ENCODE measurements around the gene SLC25A5.

SLC25A5 gene

GRCh38 chrX:119465555-119465954, 2.7 kb upstream of the SLC25A5 start:
- DNase-seq = no peak
- no peak for TF ChIP-seq GATA1 (IDR thresholded peaks at IDR 0.05; ENCODE audit: low read depth, low read length)
- TF ChIP-seq POLR2A (IDR thresholded peaks at IDR 0.05; ENCODE audit: low read length) = no peak

- DNase-seq = no peak
- TF ChIP-seq POLR2A (IDR thresholded peaks at IDR 0.05; ENCODE audit: low read length) = no peak
- TF ChIP-seq GATA1 (IDR thresholded peaks at IDR 0.05; ENCODE audit: low read depth, low read length) = no peak
Measured at GRCh38 chrX:119466970-119467369, 1.3 kb upstream of the SLC25A5 start.

GRCh38 chrX:119467433-119467832, 811 bp upstream of the SLC25A5 start:
- TF ChIP-seq POLR2A (IDR thresholded peaks at IDR 0.05; ENCODE audit: low read length) (no peak), GATA1 (IDR thresholded peaks at IDR 0.05; ENCODE audit: low read depth, low read length) (no peak)
- DNase-seq = no peak

DNA sequence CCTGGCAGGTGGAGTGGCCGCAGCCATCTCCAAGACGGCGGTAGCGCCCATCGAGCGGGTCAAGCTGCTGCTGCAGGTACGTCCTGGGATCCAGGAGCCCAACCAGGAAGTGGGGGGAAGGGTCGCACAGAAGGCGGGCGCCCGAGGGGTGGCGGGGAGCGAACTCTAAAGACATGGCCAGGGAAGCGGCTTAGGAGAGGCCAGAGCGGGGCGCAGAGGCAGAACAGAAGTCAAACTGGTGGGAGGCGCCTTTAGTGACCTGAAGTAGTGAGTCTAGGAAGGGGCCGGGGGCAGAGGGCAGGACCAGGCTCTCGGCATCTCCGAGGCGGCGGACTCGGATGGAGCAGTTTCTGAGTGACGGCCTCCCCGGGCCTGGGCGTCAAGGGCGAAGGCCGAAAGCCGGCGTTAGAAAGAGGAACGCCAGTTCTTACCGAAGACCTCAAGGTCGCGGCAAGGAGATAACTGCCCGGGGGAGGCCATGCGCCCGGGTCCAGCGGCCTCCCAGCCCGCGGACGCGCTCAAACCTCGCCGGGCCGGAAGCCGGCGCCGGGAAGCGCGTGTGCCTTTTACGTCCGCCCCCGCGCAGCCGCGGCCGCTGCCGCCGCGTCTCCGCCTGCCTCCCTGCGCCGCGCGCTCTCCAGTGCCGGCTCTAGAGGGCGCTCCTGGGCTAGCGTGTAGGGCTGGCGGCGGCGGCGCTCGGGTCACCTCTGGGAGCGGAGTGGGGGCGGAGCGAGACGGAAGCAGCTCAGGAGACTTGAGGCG, 488 bp downstream of the SLC25A5 start:
- no peak for TF ChIP-seq GATA1 (IDR thresholded peaks at IDR 0.05; ENCODE audit: low read depth, low read length)
- peak; percentile 59 for TF ChIP-seq POLR2A (IDR thresholded peaks at IDR 0.05; ENCODE audit: low read length)
- DNase-seq = peak; percentile 90 to 94

DNA sequence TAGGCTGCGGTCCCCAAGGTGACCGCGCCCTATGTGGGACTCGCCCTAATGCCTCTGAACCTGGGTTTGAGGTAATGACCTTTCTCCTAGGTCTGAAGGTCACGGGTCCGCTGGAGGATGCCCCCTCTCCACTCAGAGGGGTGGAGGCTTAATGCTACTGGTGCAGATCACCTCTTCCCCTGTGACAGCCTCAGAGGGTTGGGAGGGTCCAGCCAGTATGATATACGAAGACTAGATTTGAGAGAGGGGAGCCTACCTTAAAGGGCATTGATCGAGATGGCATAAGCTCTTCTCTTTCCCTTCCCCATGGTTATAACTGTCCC, 1.0 kb downstream of the SLC25A5 start:
- TF ChIP-seq POLR2A (IDR thresholded peaks at IDR 0.05; ENCODE audit: low read length) = no peak
- no peak for TF ChIP-seq GATA1 (IDR thresholded peaks at IDR 0.05; ENCODE audit: low read depth, low read length)
- no peak for DNase-seq

- no peak for TF ChIP-seq POLR2A (IDR thresholded peaks at IDR 0.05; ENCODE audit: low read length)
- no peak for DNase-seq
Measured at GRCh38 chrX:119474615-119475388, 6.6 kb downstream of the SLC25A5 start.

GRCh38 chrX:119475389-119476101, 7.3 kb downstream of the SLC25A5 start:
- DNase-seq = no peak
- TF ChIP-seq POLR2A (IDR thresholded peaks at IDR 0.05; ENCODE audit: low read length) (no peak), GATA1 (IDR thresholded peaks at IDR 0.05; ENCODE audit: low read depth, low read length) (no peak)

DNA sequence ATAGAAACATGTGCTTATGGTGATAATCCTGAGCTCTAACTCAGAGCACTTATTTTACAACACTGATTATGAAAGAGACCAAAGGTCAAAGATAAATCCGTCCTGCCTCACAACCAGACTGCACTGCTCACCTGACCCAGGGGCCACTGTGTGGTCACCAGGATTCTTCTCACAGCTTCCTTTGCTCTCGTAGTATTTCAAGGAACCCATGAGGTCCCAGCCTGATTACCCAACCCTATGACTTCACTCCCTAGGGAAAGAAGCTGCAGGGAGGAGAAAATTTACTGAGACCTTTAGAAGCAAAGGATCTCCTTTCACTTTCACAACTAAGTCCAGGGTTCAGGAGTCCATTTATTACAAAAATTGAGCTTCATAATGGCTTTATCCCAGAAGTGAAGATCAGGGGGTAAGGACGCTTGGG, 9.6 kb downstream of the SLC25A5 start:
- peak; percentile 34 to 44 for DNase-seq
- no peak for TF ChIP-seq GATA1 (IDR thresholded peaks at IDR 0.05; ENCODE audit: low read depth, low read length)
- no peak for TF ChIP-seq POLR2A (IDR thresholded peaks at IDR 0.05; ENCODE audit: low read length)

DNA sequence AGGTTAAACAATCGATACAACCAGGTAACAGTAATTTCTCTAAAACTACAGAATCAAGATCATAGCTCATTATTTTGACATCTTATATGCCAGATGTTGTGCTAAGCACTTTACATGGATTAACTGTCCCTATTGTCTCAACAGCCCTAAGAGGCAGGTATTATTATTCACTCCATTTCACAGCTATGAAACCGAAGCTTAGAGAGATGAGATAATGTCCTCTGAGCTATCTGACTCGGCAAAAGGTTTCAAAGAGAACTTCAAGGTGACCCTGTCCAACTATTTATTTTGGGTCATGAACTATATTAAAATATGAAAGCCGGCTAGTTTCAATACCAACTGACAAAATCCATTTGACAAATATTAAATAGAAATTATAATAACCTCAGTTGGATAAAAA, 10.3 kb downstream of the SLC25A5 start:
- DNase-seq = no peak
- no peak for TF ChIP-seq GATA1 (IDR thresholded peaks at IDR 0.05; ENCODE audit: low read depth, low read length)
- TF ChIP-seq POLR2A (IDR thresholded peaks at IDR 0.05; ENCODE audit: low read length) = no peak

DNA sequence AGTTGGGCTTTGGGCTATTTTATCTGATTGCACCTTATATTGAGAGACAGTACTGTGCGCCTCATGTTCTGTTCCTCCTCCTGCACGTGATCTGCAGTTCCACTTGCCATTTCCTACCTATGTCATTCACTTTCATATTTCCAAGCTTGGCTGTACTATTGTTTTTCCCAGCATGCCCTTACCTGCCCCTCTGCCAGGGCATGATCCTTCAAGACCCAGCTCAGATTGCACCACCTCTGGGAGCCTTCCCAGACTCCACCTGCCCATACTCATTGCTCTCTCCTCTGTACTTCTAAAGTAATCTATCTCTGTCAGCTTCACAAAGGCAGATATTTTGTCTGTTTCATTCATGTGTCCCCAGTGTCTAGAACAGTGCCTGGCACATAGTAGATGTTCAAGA, 11.6 kb downstream of the SLC25A5 start:
- DNase-seq = no peak

DNA sequence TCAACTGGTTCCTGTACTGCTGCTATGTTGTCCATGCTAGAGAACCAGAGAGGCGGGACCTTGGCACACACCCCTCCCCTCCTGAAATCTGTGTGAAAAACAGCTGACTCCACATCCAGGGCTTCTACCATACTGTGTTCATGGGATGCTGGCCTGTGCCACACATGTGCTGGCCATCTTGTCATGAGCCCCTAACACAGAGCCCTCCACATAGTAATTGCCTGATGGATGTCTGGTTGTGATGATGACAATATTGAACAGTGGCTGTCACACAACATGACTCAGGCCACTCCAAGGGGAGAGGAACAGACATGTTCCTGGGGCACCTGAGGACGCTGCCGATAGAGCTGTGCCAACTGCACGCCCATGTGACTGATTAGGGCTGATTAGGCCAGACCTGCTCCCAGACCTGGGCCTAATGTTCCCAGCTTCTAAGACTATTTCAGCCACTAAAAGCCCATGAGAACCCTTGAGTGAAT, 13.1 kb downstream of the SLC25A5 start:
- TF ChIP-seq POLR2A (IDR thresholded peaks at IDR 0.05; ENCODE audit: low read length) (no peak), GATA1 (IDR thresholded peaks at IDR 0.05; ENCODE audit: low read depth, low read length) (no peak)
- DNase-seq = peak; percentile 71 to 80

More for the DNA sequence above, 11.6 kb downstream of the SLC25A5 start:
- TF ChIP-seq POLR2A (IDR thresholded peaks at IDR 0.05; ENCODE audit: low read length) = no peak
- TF ChIP-seq GATA1 (IDR thresholded peaks at IDR 0.05; ENCODE audit: low read depth, low read length) = no peak

- DNase-seq = no peak
- TF ChIP-seq POLR2A (IDR thresholded peaks at IDR 0.05; ENCODE audit: low read length) = no peak
- no peak for TF ChIP-seq GATA1 (IDR thresholded peaks at IDR 0.05; ENCODE audit: low read depth, low read length)
Measured at GRCh38 chrX:119482041-119482440, 13.8 kb downstream of the SLC25A5 start.

GRCh38 chrX:119482481-119483480, 14.5 kb downstream of the SLC25A5 start:
- DNase-seq = peak; percentile 75 to 79
- no peak for TF ChIP-seq GATA1 (IDR thresholded peaks at IDR 0.05; ENCODE audit: low read depth, low read length)
- TF ChIP-seq POLR2A (IDR thresholded peaks at IDR 0.05; ENCODE audit: low read length) = no peak
